SK-N-SH treated with all-trans-retinoic acid at 6 μM for 48 hours (cell line): ENCODE measurements around the gene TAS2R1.

Experiments
- ATAC-seq: fragments of 200-7000 bp; cut with Tn5 transposase; 3 replicates; pipeline ENCODE4 v1.9.1; 2020; ENCODE audit warnings: mild to moderate bottlenecking, moderate library complexity
- ARNTL ChIP-seq: fragments of 450-650 bp; formaldehyde crosslinking; IDR thresholded peaks from 2 replicates; pipeline ENCODE4 v1.5.0; 2020; ENCODE audit warnings: low read depth, mild to moderate bottlenecking, moderate library complexity, borderline replicate concordance
- BACH2 ChIP-seq: fragments of 250-450 bp; sonication (Bioruptor Pico); IDR thresholded peaks from 2 replicates; pipeline ENCODE4 v1.9.0; 2021; ENCODE audit warnings: mild to moderate bottlenecking, borderline replicate concordance
- CREB5 ChIP-seq: fragments of 250-450 bp; sonication (Bioruptor Pico); IDR thresholded peaks from 2 replicates; pipeline ENCODE4 v1.5.1; 2020; ENCODE audit warnings: low read depth, mild to moderate bottlenecking, moderate library complexity
- CSDC2 ChIP-seq: fragments of 250-450 bp; sonication (Bioruptor Pico); IDR thresholded peaks from 2 replicates; pipeline ENCODE4 v1.5.0; 2020; ENCODE audit warnings: mild to moderate bottlenecking, moderate library complexity
- ESRRG ChIP-seq: fragments of 250-450 bp; sonication (Bioruptor Pico); IDR thresholded peaks from 2 replicates; pipeline ENCODE4 v1.6.1; 2021; ENCODE audit warnings: mild to moderate bottlenecking
- GLIS3 ChIP-seq: fragments of 250-450 bp; sonication (Bioruptor Pico); IDR thresholded peaks from 2 replicates; pipeline ENCODE4 v1.5.0; 2020; ENCODE audit warnings: mild to moderate bottlenecking, moderate library complexity
- PATZ1 ChIP-seq: fragments of 250-450 bp; sonication (Bioruptor Pico); IDR thresholded peaks from 2 replicates; pipeline ENCODE4 v1.8.0; 2020; ENCODE audit warnings: mild to moderate bottlenecking, moderate library complexity, borderline replicate concordance
- POU6F1 ChIP-seq: fragments of 250-450 bp; sonication (Bioruptor Pico); IDR thresholded peaks from 2 replicates; pipeline ENCODE4 v1.8.0; 2021; ENCODE audit warnings: low read depth, mild to moderate bottlenecking, moderate library complexity, borderline replicate concordance
- PPARA ChIP-seq: fragments of 250-450 bp; sonication (Bioruptor Pico); IDR thresholded peaks from 2 replicates; pipeline ENCODE4 v1.5.0; 2020; ENCODE audit warnings: mild to moderate bottlenecking, borderline replicate concordance
- RARB ChIP-seq: fragments of 250-450 bp; sonication (Bioruptor Pico); IDR thresholded peaks from 2 replicates; pipeline ENCODE4 v1.8.0; 2021; ENCODE audit warnings: mild to moderate bottlenecking, moderate library complexity
- SNAI2 ChIP-seq: fragments of 250-450 bp; sonication (Bioruptor Pico); IDR thresholded peaks from 2 replicates; pipeline ENCODE4 v1.5.0; 2020; ENCODE audit warnings: mild to moderate bottlenecking, moderate library complexity
- TCF4 ChIP-seq: fragments of 250-450 bp; sonication (Bioruptor Pico); IDR thresholded peaks from 2 replicates; pipeline ENCODE4 v1.8.0; 2021; ENCODE audit warnings: mild to moderate bottlenecking, moderate library complexity, borderline replicate concordance
- TOX ChIP-seq: fragments of 250-450 bp; sonication (Bioruptor Pico); IDR thresholded peaks from 2 replicates; pipeline ENCODE4 v1.8.0; 2021; ENCODE audit warnings: mild to moderate bottlenecking, moderate library complexity, borderline replicate concordance
- TSHZ2 ChIP-seq: fragments of 250-450 bp; sonication (Bioruptor Pico); IDR thresholded peaks from 2 replicates; pipeline ENCODE4 v1.5.0; 2020; ENCODE audit warnings: mild to moderate bottlenecking, moderate library complexity
- ZC3H10 ChIP-seq: fragments of 250-450 bp; sonication (Bioruptor Pico); IDR thresholded peaks from 2 replicates; pipeline ENCODE4 v1.5.1; 2021; ENCODE audit warnings: mild to moderate bottlenecking, moderate library complexity
- ZFP3 ChIP-seq: fragments of 250-450 bp; sonication (Bioruptor Pico); IDR thresholded peaks from 2 replicates; pipeline ENCODE4 v1.5.0; 2020; ENCODE audit warnings: mild to moderate bottlenecking, moderate library complexity
- ZFP30 ChIP-seq: fragments of 450-650 bp; formaldehyde crosslinking; IDR thresholded peaks from 2 replicates; pipeline ENCODE4 v1.5.0; 2022; ENCODE audit warnings: mild to moderate bottlenecking, moderate library complexity
- ZNF565 ChIP-seq: fragments of 450-650 bp; formaldehyde crosslinking; conservative IDR thresholded peaks from 2 replicates; pipeline ENCODE4 v1.5.0; 2020; ENCODE audit warnings: low read depth, mild to moderate bottlenecking, moderate library complexity
- ZNF70 ChIP-seq: fragments of 450-650 bp; formaldehyde crosslinking; IDR thresholded peaks from 2 replicates; pipeline ENCODE4 v1.5.0; 2020; ENCODE audit warnings: mild to moderate bottlenecking, moderate library complexity
- ZNF8 ChIP-seq: fragments of 450-650 bp; formaldehyde crosslinking; IDR thresholded peaks from 2 replicates; pipeline ENCODE4 v1.5.0; 2020; ENCODE audit warnings: mild to moderate bottlenecking, moderate library complexity

TAS2R1 gene

DNA sequence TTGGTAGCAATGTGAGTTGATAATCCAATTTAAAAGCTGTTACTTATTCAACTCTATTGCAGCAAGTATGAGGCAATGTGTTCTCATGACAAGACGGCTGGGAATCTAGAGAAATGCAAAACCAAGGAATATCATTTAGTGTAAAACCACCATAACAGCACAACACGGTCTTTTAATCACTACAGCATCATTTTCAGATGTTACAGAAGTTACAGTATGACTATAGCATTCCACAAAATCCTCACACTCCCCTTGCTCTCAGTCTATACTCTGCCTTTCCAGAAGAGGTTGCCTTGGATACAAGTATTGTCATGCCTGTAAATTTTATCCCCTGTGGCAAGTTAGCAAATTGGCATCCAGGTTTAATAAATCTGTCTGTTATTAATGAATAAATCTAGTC, 28.6 kb upstream of the TAS2R1 start:
- ATAC-seq = no peak
- TF ChIP-seq BACH2 (CRISPR knock-in tag) (no peak), CSDC2 (CRISPR knock-in tag) (no peak), RARB (no peak), ESRRG (CRISPR knock-in tag) (no peak), ARNTL (CRISPR knock-in tag) (no peak), PPARA (CRISPR knock-in tag) (no peak), ZNF565 (no peak), ZFP30 (CRISPR knock-in tag) (no peak), CREB5 (no peak), GLIS3 (CRISPR knock-in tag) (no peak), TOX (CRISPR knock-in tag) (no peak), SNAI2 (CRISPR knock-in tag) (no peak), ZFP3 (no peak), TCF4 (CRISPR knock-in tag) (no peak), ZNF70 (CRISPR knock-in tag) (no peak), ZNF8 (CRISPR knock-in tag) (no peak), TSHZ2 (no peak)

- no peak for TF ChIP-seq TCF4 (CRISPR knock-in tag)
- TF ChIP-seq ZFP3 = no peak
- no peak for TF ChIP-seq RARB
- no peak for TF ChIP-seq ZC3H10
- no peak for TF ChIP-seq POU6F1 (CRISPR knock-in tag)
- no peak for TF ChIP-seq CSDC2 (CRISPR knock-in tag)
- no peak for TF ChIP-seq ESRRG (CRISPR knock-in tag)
- no peak for TF ChIP-seq ARNTL (CRISPR knock-in tag)
- no peak for TF ChIP-seq PATZ1 (CRISPR knock-in tag)
- TF ChIP-seq GLIS3 (CRISPR knock-in tag) = no peak
- no peak for TF ChIP-seq ZNF565
- no peak for TF ChIP-seq ZFP30 (CRISPR knock-in tag)
- ATAC-seq = no peak
These were observed 27.7 kb upstream of the TAS2R1 start for GRCh38 chr5:9657819-9658218.

GRCh38 chr5:9655641-9656040, 25.5 kb upstream of the TAS2R1 start:
- ATAC-seq = no peak
- TF ChIP-seq BACH2 (CRISPR knock-in tag) (no peak), ZNF565 (no peak), ZNF70 (CRISPR knock-in tag) (no peak), CSDC2 (CRISPR knock-in tag) (no peak), PATZ1 (CRISPR knock-in tag) (no peak)
